Measurements from ENCODE around the gene SYCE1L. TPM values are rescaled to one million over a fixed set of nuclear protein-coding genes. Genes with fewer than 3 reads are reported as not detected.

SYCE1L gene
- total RNA-seq, 2 experiments from 2014 or later = 3.0 to 4.6 TPM

DNA sequence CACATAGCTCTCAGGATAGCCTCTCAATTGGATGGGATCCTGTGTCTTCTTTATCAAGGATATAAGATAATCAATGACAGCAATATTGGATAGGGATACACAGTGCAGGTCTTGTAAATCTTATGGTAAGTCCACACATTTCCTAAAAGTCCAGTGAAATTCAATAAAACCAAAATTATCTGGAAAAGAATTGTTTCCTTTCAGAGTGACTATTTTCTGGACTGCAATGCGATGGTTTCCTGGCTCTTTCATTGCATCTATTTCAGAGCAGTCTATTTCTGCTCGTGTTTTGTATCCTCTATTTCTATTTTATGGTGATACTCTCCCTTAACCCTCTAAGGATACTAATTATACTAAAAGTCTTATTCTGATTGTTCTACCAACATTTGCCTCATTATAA lies 32.5 kb upstream of the SYCE1L start:
- peaks cover 17% of the 10 kb centered on the region for H3K27me3 Mint-ChIP-seq
- no peak for DNase-seq
- no peaks in the 10 kb centered on the region for H3K36me3 Mint-ChIP-seq (ENCODE audit: low read depth)
- no peak for ATAC-seq
- H3K9me3 Mint-ChIP-seq = no peaks in the 10 kb centered on the region
- no peak overlapping the region for H3K4me3 Mint-ChIP-seq
- no peak overlapping the region for H3K27ac Mint-ChIP-seq
- TF ChIP-seq, protein P1, sequence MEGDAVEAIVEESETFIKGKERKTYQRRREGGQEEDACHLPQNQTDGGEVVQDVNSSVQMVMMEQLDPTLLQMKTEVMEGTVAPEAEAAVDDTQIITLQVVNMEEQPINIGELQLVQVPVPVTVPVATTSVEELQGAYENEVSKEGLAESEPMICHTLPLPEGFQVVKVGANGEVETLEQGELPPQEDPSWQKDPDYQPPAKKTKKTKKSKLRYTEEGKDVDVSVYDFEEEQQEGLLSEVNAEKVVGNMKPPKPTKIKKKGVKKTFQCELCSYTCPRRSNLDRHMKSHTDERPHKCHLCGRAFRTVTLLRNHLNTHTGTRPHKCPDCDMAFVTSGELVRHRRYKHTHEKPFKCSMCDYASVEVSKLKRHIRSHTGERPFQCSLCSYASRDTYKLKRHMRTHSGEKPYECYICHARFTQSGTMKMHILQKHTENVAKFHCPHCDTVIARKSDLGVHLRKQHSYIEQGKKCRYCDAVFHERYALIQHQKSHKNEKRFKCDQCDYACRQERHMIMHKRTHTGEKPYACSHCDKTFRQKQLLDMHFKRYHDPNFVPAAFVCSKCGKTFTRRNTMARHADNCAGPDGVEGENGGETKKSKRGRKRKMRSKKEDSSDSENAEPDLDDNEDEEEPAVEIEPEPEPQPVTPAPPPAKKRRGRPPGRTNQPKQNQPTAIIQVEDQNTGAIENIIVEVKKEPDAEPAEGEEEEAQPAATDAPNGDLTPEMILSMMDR (IDR thresholded peaks at IDR 0.05) = no peak
- CTCF ChIA-PET = no interaction called here
- POLR2A ChIA-PET = no interaction called here
- intact Hi-C loops (cut with micrococcal nuclease) = no loop called here
- no peaks in the 10 kb centered on the region for H3K4me1 Mint-ChIP-seq (ENCODE audit: low read depth)

DNA sequence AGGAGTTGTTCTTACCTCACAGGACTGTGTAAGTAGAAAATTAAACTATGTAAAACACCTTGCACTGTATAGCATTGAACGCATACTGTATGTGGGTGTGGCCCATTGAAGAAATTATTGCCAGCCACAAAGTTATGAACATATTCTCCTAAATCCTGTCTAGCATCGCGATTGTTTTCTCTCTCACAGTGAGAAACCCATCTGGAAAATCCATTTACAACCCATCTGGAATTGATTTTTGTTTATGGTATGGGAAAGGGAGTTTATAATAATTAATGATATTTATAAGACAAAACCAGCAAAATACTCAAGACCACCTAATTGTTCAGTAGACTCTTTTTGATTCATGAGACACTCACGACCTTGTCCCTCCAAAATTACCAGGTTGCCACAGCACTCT lies 30.3 kb upstream of the SYCE1L start:
- Mint-ChIP-seq H3K9me3 (no peaks in the 10 kb centered on the region), H3K4me1 (ENCODE audit: low read depth) (no peaks in the 10 kb centered on the region), H3K36me3 (ENCODE audit: low read depth) (no peaks in the 10 kb centered on the region), H3K27ac (no peak overlapping the region), H3K4me3 (no peak overlapping the region), H3K27me3 (peaks cover 15% of the 10 kb centered on the region)
- ChIA-PET CTCF (interaction anchor here (1.0 to 3.5 kb wide), 8 partner anchors 7 to 1381 kb away, joined by 3 to 31 read pairs (median 6); no protein-coding TSS in a partner anchor), POLR2A (no interaction called here)
- DNase-seq (no peak), ATAC-seq (no peak)
- TF ChIP-seq, protein P1 (IDR thresholded peaks at IDR 0.05) = no peak
- intact Hi-C loops (cut with micrococcal nuclease) = no loop called here

- H3K9me3 Mint-ChIP-seq = no peaks in the 10 kb centered on the region
- H3K4me1 Mint-ChIP-seq (ENCODE audit: low read depth) = no peaks in the 10 kb centered on the region
- H3K4me3 Mint-ChIP-seq = no peak overlapping the region
- TF ChIP-seq, protein P1 (IDR thresholded peaks at IDR 0.05) = peak; percentile 74
- no peaks in the 10 kb centered on the region for H3K36me3 Mint-ChIP-seq (ENCODE audit: low read depth)
- H3K27ac Mint-ChIP-seq = no peak overlapping the region
- intact Hi-C loops (cut with micrococcal nuclease) = no loop called here
- ChIA-PET POLR2A (no interaction called here), CTCF (interaction anchor here (0.7 to 3.5 kb wide), 17 partner anchors 8 to 1388 kb away, joined by 3 to 31 read pairs (median 4); no protein-coding TSS in a partner anchor)
- peak; percentile 79 for DNase-seq
- peak; percentile 78 for ATAC-seq
- peaks cover 21% of the 10 kb centered on the region for H3K27me3 Mint-ChIP-seq
Measured at GRCh38 chr16:77169650-77170236, 29.5 kb upstream of the SYCE1L start.

- CTCF ChIA-PET = interaction anchor here (0.8 to 3.5 kb wide), 27 partner anchors 9 to 1457 kb away, joined by 3 to 31 read pairs (median 4); partner anchors contain the start of gene MON1B
- H3K27ac Mint-ChIP-seq = no peak overlapping the region
- intact Hi-C loops (cut with micrococcal nuclease) = no loop called here
- TF ChIP-seq, protein P1 (IDR thresholded peaks at IDR 0.05) = no peak
- no peak overlapping the region for H3K4me3 Mint-ChIP-seq
- no peaks in the 10 kb centered on the region for H3K36me3 Mint-ChIP-seq (ENCODE audit: low read depth)
- no peak for ATAC-seq
- peaks cover 24% of the 10 kb centered on the region for H3K27me3 Mint-ChIP-seq
- H3K9me3 Mint-ChIP-seq = no peaks in the 10 kb centered on the region
- DNase-seq = no peak
- H3K4me1 Mint-ChIP-seq (ENCODE audit: low read depth) = no peaks in the 10 kb centered on the region
- POLR2A ChIA-PET = no interaction called here
Measured at GRCh38 chr16:77170805-77171204, 28.4 kb upstream of the SYCE1L start.

GRCh38 chr16:77171745-77172635 lies 27.2 kb upstream of the SYCE1L start:
- TF ChIP-seq, protein P1 (IDR thresholded peaks at IDR 0.05) = peak; percentile 75
- ATAC-seq (peak; percentile 72), DNase-seq (peak; percentile 33)
- Mint-ChIP-seq H3K9me3 (no peaks in the 10 kb centered on the region), H3K4me1 (ENCODE audit: low read depth) (no peaks in the 10 kb centered on the region), H3K27me3 (peaks cover 30% of the 10 kb centered on the region), H3K36me3 (ENCODE audit: low read depth) (no peaks in the 10 kb centered on the region), H3K4me3 (no peak overlapping the region), H3K27ac (no peak overlapping the region)
- CTCF ChIA-PET = interaction anchor here (0.6 to 3.5 kb wide), 25 partner anchors 8 to 1655 kb away, joined by 3 to 31 read pairs (median 3); partner anchors contain the start of gene MON1B
- intact Hi-C loops (cut with micrococcal nuclease) = loop anchor here (2.0 kb wide), 1 partner anchor 1383 kb away; no protein-coding TSS in a partner anchor
- POLR2A ChIA-PET = no interaction called here

All from activated CD8-positive, alpha-beta T cell treated with anti-CD3 and anti-CD28 coated beads for 36 hours (primary cell).